Muscle of back (tissue), 13 donors: ENCODE measurements around the gene LPCAT3. TPM values are rescaled to one million over a fixed set of nuclear protein-coding genes. Genes with fewer than 3 reads are reported as not detected.
A peak's percentile ranks its signal among the peaks of the same experiment; 100 is the strongest.
"Not testable (repeated sequence)": the region's sequence is repeated elsewhere in the genome, so short reads cannot be mapped to it uniquely, and the experiment has no call there.

Source experiments
- DNase-seq, 3 donors: peaks; one replicate each; pipeline versions ENCODE4 v3.0.0 to v3.0.0-alpha.2; 2013
- long read RNA-seq, 9 donors: transcript quantifications; one replicate each; lab custom pipeline, GENCODE V29; 2026
- polyA plus RNA-seq, 10 donors: library from polyadenylated mRNA; unstranded; fragments of 120-200 nt; gene quantifications; one replicate each; pipeline ENCODE4 v1.2.1, GENCODE V29; 2013; ENCODE audit not compliant: insufficient read length in 10 of 10

LPCAT3 gene, protein sequence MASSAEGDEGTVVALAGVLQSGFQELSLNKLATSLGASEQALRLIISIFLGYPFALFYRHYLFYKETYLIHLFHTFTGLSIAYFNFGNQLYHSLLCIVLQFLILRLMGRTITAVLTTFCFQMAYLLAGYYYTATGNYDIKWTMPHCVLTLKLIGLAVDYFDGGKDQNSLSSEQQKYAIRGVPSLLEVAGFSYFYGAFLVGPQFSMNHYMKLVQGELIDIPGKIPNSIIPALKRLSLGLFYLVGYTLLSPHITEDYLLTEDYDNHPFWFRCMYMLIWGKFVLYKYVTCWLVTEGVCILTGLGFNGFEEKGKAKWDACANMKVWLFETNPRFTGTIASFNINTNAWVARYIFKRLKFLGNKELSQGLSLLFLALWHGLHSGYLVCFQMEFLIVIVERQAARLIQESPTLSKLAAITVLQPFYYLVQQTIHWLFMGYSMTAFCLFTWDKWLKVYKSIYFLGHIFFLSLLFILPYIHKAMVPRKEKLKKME
- 10 to 100 TPM; 18.0 to 23.7 (median 20.7) TPM for polyA plus RNA-seq
- long read RNA-seq, donor 1, transcript LPCAT3-201 (13 exons, 2,268 nt): major isoform, 5 of 5 reads
- long read RNA-seq, donor 1, partial matches to known transcripts: 0 of 5 reads
- long read RNA-seq, donor 1, other reads (novel, unspliced or antisense): 0 of 5 reads
- long read RNA-seq, donor 2, partial matches to known transcripts: 0 of 3 reads
- long read RNA-seq, donor 2, other reads (novel, unspliced or antisense): 0 of 3 reads
- long read RNA-seq, donor 3: 0 reads
- long read RNA-seq, donor 4, partial matches to known transcripts: 0 of 2 reads
- long read RNA-seq, donor 4, other reads (novel, unspliced or antisense): 0 of 2 reads
- long read RNA-seq, donor 5, partial matches to known transcripts: 0 of 1 reads
- long read RNA-seq, donor 5, other reads (novel, unspliced or antisense): 0 of 1 reads
- long read RNA-seq, donor 6, partial matches to known transcripts: 0 of 2 reads
- long read RNA-seq, donor 6, other reads (novel, unspliced or antisense): 0 of 2 reads
- long read RNA-seq, donor 7, partial matches to known transcripts: 37 of 39 reads
- long read RNA-seq, donor 7, other reads (novel, unspliced or antisense): 0 of 39 reads
- long read RNA-seq, donor 8, partial matches to known transcripts: 0 of 2 reads
- long read RNA-seq, donor 8, other reads (novel, unspliced or antisense): 0 of 2 reads
- long read RNA-seq, donor 9: 0 reads

- peak; percentile 94 to 98 (median 96) for DNase-seq
Measured at GRCh38 chr12:7018350-7019042, at the start of gene LPCAT3. Gene LPCAT3, minus strand, starts transcription at chr12:7018476. Its CDS starts 52 bp downstream, at chr12:7018424.

- no peak for DNase-seq
Measured at GRCh38 chr12:7067096-7067495, 48.8 kb upstream of the LPCAT3 start.

DNA sequence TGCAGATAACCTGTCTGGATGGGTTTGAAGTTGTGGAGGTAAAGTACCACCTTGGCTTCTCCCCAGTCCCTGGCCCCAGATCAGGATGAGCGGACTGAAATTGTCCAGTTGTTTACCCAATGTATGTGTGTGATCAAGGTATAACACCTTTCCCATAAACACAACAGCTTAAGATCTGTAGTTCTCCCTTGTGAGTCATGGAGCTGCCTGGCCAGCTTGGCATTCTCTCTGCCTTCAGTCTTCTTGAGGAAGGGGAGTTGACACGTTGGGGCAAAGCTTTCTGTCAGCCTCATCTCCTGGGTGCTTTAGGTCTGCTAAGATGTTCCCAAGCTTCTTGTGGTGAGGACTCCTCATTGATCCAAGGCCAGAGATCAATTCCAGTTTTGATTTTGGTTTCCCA, 48.3 kb upstream of the LPCAT3 start:
- DNase-seq: no peak

GRCh38 chr12:7065073-7065623, 46.9 kb upstream of the LPCAT3 start:
- no peak for DNase-seq

- no peak for DNase-seq
Measured at GRCh38 chr12:7064516-7064915, 46.2 kb upstream of the LPCAT3 start.

DNA sequence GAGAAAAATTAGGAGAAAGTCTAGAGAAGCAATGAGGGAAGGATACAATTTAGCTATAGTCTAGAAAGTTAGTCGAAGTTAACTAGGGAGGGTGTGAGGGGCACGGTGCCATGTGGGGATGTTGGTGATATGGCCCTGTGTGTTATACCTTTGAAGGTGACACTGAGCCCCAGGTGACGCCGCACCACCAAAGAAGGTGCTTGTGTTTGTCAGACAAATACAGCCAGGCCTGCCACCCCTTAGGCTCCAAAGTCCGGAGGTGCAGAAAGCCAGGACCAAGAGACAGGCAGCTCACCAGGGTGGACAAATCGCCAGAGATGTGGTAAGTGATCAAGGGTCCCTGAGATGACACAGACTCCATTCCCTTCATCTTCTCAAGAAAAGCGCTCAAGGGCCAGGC, 43.3 kb upstream of the LPCAT3 start:
- no peak for DNase-seq

DNA sequence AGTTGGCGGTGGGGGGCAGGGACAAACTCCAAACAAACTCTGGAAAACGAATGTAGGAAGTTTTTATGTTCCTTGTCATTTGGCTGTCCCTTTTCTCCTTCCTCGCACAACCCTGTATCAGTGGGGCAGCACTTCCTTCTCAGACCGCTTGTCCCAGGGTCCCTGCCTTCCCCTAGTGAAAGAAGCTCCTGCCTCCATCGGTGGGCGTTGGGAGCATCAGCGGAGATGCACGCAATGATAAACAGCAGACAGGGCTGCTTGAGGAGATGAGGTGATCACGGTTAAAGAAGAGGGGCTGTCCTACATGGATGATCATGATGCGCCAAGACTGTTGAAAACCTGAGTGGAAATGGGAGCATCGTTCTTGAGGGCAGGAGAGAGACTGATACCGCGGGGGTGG, 42.9 kb upstream of the LPCAT3 start:
- peak in 2 of 3 donors; percentile 10 to 41 for DNase-seq

- peak; percentile 90 to 95 (median 95) for DNase-seq
Measured at GRCh38 chr12:7060353-7060954, 42.2 kb upstream of the LPCAT3 start, which contains the start of gene C1S. Gene C1S, plus strand, starts transcription at chr12:7060718. Its CDS starts 1,195 bp downstream, at chr12:7061913.

- DNase-seq: no peak
Measured at GRCh38 chr12:7059780-7060179, 41.5 kb upstream of the LPCAT3 start.

- DNase-seq: no peak
Measured at GRCh38 chr12:7058850-7059395, 40.6 kb upstream of the LPCAT3 start.

DNA sequence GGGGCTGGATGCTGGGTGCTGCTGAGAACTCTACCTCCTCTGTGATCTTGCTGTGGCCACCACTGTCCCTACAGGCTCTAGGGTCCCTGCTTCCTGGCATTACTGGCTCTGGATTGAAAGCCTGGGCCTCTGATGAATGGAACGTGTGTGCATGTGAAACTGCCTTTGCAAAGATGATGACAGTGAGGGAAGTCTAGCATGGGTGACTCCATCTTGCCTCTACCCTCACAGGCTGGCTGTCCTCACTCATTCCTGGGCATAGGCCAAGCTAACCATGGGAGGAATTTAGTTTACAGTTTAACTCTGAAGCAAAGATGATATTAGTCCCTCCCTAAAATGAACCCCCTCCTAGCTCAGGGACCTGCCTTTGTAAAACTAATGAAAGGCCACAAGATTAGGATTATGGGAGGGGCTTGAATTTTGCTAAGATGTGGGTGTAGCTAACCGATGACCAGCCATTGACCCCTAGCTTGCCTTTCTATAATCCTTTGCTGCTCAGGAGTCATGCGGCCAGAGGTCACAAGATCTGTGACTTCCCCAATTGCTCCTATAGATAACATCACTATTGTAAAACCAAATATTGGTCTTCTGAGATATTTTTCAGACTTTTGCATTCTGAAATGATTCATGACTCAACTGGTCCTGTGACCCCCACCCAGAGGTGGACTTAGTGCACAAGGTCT, 40.0 kb upstream of the LPCAT3 start:
- no peak for DNase-seq

- not testable (repeated sequence) for DNase-seq
Measured at GRCh38 chr12:7055736-7056135, 37.5 kb upstream of the LPCAT3 start.

GRCh38 chr12:7054925-7055324, 36.6 kb upstream of the LPCAT3 start:
- DNase-seq: no peak

- DNase-seq: not testable (repeated sequence)
Measured at GRCh38 chr12:7049973-7050372, 31.7 kb upstream of the LPCAT3 start.

DNA sequence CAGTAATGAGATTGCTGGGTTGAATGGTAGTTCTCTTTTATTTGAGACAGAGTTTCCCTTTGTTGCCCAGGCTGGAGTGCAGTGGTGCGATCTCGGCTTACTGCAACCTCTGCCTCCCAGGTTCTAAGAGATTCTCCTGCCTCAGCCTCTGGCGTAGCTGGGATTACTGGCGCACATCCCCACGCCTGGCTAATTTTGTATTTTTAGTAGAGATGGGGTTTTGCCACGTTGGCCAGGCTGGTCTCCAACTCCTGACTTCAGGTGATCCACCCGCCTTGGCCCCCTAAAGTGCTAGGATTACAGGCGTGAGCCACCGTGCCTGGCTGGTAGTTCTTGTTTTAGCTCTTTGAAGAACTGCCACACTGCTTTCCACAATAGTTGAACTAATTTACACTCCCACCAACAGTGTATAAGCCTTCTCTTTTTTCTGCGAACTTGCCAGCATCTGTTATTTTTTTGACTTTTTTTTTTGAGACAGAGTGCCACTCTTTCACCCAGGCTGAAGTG, 31.2 kb upstream of the LPCAT3 start:
- not testable (repeated sequence) for DNase-seq

DNA sequence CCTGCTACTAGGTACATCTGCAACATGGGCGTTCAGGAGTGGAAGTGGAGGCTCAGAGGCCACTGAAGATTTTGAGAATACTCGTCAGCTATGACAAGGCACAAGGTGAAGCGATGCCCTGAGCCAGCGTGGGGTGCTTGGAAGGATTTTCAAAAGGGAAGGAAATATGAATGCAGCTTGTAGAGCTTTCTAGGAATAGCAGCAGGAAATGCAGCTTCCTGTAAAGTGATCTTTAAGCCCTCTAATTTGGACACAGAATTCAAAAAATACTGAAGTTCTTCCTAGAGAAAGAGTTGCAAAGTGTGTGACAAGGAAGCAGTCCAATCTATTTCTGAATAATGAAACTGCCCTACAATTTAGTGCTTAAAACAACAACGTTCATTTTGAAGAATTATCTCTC, 29.0 kb upstream of the LPCAT3 start:
- DNase-seq: no peak

GRCh38 chr12:7046383-7047105, 28.3 kb upstream of the LPCAT3 start:
- no peak for DNase-seq

DNA sequence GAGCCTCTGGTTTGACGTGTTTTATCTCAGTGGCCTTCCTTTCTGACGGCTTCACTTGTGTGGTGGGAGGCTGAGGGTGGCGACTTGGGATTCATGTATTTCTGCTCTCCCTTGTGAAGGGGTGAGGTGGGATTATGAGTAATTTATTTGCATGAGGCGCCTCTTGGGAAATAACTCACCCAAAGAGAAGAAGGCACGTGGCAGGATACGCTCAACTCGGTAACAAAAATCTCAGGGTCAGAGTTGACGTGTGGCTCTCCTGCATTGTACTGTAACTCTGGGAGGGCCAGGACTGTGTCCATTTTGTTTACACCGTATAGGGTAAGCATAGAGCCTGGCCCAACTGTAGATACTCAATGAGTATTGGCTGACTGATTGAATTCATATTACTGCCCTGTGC, 27.6 kb upstream of the LPCAT3 start:
- no peak for DNase-seq

GRCh38 chr12:7042842-7043241, 24.6 kb upstream of the LPCAT3 start:
- peak in 1 of 3 donors; percentile 22 for DNase-seq
